ENCODE measurements around the gene TRMT112.

DNA sequence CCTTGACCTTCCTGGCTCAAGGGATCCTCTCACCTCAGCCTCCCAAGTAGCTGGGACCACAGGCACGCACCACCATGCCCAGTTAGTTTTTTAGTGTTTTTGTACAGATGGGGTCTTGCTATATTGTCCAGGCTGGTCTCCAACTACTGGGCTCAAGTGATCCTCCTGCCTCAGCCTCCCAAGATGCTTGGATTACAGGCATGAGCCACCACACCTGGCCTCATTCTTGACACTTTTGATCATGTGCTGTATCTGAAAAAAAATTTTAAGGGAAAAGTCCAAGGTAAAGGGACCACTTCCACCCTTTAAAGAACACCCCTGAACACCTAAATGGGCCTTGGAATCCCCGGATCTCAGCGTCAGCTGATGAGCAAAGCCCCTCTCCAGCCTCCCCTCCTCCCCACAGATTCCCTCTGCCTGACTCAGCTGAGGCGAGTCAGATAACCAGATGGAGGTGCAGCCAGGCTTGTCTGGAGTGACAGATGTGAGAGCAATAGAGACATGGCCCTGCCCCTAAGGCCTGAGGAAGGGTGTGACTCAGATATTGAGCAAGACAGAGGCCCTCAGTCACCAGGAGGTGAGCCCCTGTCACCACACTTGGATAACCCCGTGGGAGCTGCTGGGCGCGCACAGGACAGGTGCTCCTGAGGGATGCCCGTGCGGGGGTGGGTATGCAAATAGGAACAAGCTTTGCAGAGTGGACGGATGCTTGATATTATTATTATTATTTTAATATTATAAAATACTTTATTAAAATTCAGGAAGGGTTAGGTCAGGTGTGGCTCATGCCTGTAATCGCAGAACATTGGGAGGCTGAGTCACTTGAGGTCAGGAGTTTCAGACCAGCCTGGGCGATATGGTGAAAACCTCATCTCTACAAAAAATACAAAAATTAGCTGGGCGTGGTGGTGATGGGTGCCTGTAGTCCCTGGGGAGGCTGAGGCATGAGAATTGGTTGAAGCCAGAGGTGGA, 17.7 kb upstream of the TRMT112 start:
- TF ChIP-seq, protein P1, sequence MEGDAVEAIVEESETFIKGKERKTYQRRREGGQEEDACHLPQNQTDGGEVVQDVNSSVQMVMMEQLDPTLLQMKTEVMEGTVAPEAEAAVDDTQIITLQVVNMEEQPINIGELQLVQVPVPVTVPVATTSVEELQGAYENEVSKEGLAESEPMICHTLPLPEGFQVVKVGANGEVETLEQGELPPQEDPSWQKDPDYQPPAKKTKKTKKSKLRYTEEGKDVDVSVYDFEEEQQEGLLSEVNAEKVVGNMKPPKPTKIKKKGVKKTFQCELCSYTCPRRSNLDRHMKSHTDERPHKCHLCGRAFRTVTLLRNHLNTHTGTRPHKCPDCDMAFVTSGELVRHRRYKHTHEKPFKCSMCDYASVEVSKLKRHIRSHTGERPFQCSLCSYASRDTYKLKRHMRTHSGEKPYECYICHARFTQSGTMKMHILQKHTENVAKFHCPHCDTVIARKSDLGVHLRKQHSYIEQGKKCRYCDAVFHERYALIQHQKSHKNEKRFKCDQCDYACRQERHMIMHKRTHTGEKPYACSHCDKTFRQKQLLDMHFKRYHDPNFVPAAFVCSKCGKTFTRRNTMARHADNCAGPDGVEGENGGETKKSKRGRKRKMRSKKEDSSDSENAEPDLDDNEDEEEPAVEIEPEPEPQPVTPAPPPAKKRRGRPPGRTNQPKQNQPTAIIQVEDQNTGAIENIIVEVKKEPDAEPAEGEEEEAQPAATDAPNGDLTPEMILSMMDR (IDR thresholded peaks at IDR 0.05) = no peak
- TF ChIP-seq POLR2A (IDR thresholded peaks at IDR 0.05) = no peak

All from uterus (tissue), 2 donors.